ENCODE measurements around the gene CCK.

CCK gene

GRCh38 chr3:42224658-42225421 lies 41.1 kb downstream of the CCK start:
- no peak for DNase-seq

- DNase-seq: no peak
Observed at GRCh38 chr3:42224178-42224577, 41.8 kb downstream of the CCK start.

GRCh38 chr3:42222942-42223693 lies 42.9 kb downstream of the CCK start:
- no peak for DNase-seq

- DNase-seq: no peak
Observed at GRCh38 chr3:42220436-42221121, 45.4 kb downstream of the CCK start.

GRCh38 chr3:42216931-42217333 lies 49.1 kb downstream of the CCK start:
- DNase-seq: no peak

GRCh38 chr3:42216302-42216701 lies 49.7 kb downstream of the CCK start:
- DNase-seq: no peak

GRCh38 chr3:42214565-42215283 lies 51.3 kb downstream of the CCK start:
- DNase-seq: no peak

GRCh38 chr3:42214064-42214463 lies 51.9 kb downstream of the CCK start:
- peak; percentile 74 for DNase-seq

- DNase-seq: no peak
Observed at GRCh38 chr3:42213417-42213816, 52.6 kb downstream of the CCK start.

- no peak for DNase-seq
Observed at GRCh38 chr3:42210726-42211125, 55.3 kb downstream of the CCK start.

GRCh38 chr3:42209917-42210316 lies 56.1 kb downstream of the CCK start:
- DNase-seq: no peak

All from NCI-H2107 (cell line).